ENCODE measurements around the gene USP49.

Gene USP49

DNA sequence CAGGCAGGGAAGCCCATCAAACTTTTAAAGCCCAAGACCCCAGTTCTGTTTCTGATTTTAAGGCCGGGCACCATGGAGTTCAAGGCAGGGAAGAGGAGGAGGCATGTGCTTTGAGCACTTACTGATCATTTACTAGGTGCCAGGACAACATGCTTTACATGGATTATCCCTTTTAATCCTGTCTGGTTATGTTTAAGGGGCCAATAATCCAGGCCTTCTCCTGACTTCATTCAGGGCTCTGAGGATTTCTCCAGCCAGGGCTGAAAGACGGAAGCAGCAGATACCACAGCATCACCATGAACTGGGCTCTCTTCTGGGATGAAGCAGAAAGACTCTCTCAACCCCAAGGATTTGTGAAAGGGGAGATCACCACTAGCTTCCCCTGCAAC, 42.3 kb upstream of the USP49 start:
- Histone ChIP-seq H3K27ac (ENCODE audit: low read depth, low read length) (no peak overlapping the region), H3K4me3 (ENCODE audit: low read length) (no peak overlapping the region), H3K4me1 (ENCODE audit: control insufficient read depth, insufficient read depth, low read length) (peaks cover 19% of the 10 kb centered on the region)

DNA sequence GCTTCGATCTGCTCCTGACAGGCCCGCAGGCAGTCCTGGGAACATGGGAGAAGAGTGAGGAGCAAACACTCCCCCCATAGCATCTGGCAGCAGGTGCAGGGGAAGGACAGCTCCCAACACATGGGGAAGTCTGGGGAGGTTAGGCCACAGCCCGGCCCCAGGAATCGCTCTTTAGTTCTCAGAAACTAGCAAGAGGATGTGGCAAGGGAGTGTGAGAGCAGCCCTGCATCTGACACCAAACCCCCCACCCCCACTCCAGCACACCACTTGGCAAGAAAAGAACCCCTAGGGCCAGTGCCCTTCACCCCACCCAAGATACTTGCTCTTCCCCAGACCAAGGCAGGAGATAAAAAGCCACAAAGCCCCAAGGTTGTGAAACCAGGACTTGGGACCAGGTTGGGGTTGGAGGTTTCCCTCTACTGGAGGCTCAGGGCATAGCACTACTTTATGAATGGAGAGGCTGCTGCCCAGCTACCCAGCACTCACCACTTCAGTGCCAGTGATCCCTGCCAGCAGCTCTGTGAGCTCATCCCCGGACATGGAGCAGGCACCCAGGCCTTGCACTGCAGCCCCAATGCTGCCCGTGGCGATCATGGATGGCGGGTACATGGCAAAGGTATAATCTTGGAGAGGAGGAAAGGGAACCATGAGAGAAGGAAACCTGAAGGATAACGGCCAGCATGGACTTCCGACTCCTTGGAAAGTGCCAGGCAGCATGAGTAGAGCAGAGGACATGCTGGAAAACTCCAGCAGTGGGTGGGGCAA, 41.1 kb upstream of the USP49 start:
- peaks cover 19% of the 10 kb centered on the region for H3K4me1 ChIP-seq (ENCODE audit: control insufficient read depth, insufficient read depth, low read length)
- no peak overlapping the region for H3K9ac ChIP-seq (ENCODE audit: low read length)

More for the DNA sequence above, 42.3 kb upstream of the USP49 start:
- no peak overlapping the region for H3K9ac ChIP-seq (ENCODE audit: low read length)
- peaks cover 13% of the 10 kb centered on the region for H3K36me3 ChIP-seq (ENCODE audit: control insufficient read depth, insufficient read depth, low read length)
- no peaks in the 10 kb centered on the region for H3K27me3 ChIP-seq (ENCODE audit: control insufficient read depth, insufficient read depth, low read length)

DNA sequence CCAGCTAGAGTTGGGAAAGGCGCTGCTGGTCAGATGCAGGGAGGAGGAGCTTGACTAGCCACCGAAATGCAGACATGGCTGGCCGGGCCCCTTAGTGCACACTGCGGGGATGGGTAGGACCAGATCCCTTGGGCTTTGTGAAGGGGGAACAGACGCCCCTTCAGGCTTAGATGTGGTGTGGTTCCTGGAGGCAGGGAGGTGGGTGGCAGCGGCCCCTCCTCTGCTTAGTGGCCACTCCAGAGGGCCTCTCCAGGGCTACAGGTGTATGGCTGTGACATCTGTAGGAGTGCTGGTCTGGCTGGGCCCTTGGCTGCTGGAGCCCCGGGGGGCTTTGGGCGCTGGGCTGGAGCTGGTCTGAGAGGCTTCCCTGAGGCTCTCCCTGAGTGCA, 40.5 kb upstream of the USP49 start:
- Histone ChIP-seq H3K9ac (ENCODE audit: low read length) (no peak overlapping the region), H3K4me3 (ENCODE audit: low read length) (no peak overlapping the region), H3K4me1 (ENCODE audit: control insufficient read depth, insufficient read depth, low read length) (peaks cover 19% of the 10 kb centered on the region), H3K36me3 (ENCODE audit: control insufficient read depth, insufficient read depth, low read length) (peaks cover 23% of the 10 kb centered on the region), H3K27me3 (ENCODE audit: control insufficient read depth, insufficient read depth, low read length) (no peaks in the 10 kb centered on the region), H3K27ac (ENCODE audit: low read depth, low read length) (no peak overlapping the region)

More for the DNA sequence above, 41.1 kb upstream of the USP49 start:
- Histone ChIP-seq H3K27me3 (ENCODE audit: control insufficient read depth, insufficient read depth, low read length) (no peaks in the 10 kb centered on the region), H3K36me3 (ENCODE audit: control insufficient read depth, insufficient read depth, low read length) (peaks cover 23% of the 10 kb centered on the region), H3K27ac (ENCODE audit: low read depth, low read length) (peak overlapping the region; percentile 50), H3K4me3 (ENCODE audit: low read length) (no peak overlapping the region)

DNA sequence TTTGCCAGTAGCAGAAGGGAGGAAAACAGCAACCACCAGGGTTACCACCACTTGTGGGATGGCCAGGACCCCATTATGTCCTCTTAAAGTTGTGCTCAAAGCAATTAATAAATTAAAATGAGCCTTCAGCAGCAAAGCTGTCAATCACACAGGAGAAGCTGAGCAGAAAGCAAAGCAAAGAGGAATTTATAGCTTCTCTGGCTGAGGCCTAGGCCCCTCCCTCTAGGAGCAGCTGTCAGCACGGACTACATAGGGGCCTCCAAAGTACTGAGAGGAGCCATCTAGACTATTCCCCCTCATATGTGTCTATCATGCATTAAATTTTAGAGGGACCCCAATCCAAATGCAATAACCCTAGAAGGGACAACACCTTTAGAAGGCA, 40.0 kb upstream of the USP49 start:
- Histone ChIP-seq H3K36me3 (ENCODE audit: control insufficient read depth, insufficient read depth, low read length) (peaks cover 28% of the 10 kb centered on the region), H3K27me3 (ENCODE audit: control insufficient read depth, insufficient read depth, low read length) (no peaks in the 10 kb centered on the region), H3K27ac (ENCODE audit: low read depth, low read length) (no peak overlapping the region), H3K9ac (ENCODE audit: low read length) (no peak overlapping the region), H3K4me1 (ENCODE audit: control insufficient read depth, insufficient read depth, low read length) (peaks cover 16% of the 10 kb centered on the region), H3K4me3 (ENCODE audit: low read length) (no peak overlapping the region)

DNA sequence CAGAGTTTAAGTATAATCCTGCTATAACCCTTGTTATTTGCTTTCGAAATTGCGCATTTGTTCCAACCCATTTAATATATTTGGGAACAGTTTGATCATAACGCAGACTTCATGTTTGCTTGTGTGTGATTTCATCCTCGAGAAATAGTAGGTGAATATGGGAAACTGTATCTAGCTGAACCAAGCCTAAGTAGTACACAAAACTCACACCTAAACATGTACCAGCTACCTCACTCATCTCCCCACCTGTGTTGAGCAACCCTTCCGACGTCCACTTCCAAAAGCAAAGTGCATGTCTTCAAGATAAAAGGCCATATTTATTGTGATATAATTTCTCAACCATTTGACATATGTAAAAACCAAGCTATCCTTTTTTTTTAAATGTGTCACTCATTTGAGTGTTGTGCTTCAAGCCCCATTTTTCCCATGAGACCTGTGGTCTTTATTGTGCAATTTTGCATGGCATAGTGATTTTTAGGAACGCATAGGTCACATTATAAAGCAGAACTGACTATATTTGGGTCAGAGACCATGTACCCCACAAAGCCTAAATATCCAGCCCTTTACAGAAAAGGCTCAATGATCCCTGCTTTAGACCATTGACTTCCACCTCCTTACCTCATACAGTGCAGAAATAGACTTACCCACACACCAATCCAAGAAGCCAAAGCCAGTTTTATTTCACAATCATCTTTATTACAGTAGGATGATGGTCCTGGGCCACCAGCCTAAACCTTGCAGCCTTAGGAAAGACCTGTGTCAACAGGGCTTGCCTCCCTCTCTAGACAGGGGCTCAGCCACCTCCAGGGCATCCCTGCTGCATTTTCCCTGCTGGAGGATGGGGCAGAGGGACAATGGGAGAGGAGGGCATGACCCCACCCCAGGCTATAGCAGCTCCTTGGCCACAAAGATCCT, 39.4 kb upstream of the USP49 start:
- Histone ChIP-seq H3K27me3 (ENCODE audit: control insufficient read depth, insufficient read depth, low read length) (no peaks in the 10 kb centered on the region), H3K4me3 (ENCODE audit: low read length) (no peak overlapping the region), H3K36me3 (ENCODE audit: control insufficient read depth, insufficient read depth, low read length) (peaks cover 35% of the 10 kb centered on the region), H3K9ac (ENCODE audit: low read length) (no peak overlapping the region), H3K4me1 (ENCODE audit: control insufficient read depth, insufficient read depth, low read length) (peaks cover 10% of the 10 kb centered on the region), H3K27ac (ENCODE audit: low read depth, low read length) (no peak overlapping the region)

DNA sequence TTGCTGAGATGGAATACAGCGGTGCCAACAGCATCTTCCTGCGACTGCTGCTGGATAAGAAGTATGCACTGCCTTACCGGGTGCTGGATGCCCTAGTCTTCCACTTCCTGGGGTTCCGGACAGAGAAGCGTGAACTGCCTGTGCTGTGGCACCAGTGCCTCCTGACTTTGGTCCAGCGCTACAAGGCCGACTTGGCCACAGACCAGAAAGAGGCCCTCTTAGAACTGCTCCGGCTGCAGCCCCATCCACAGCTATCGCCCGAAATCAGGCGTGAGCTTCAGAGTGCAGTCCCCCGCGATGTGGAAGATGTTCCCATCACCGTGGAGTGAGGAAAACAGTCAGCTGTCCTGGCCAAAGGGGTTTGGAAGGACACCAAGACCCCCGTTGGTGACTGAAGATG, 37.2 kb upstream of the USP49 start:
- H3K4me1 ChIP-seq (ENCODE audit: control insufficient read depth, insufficient read depth, low read length): peaks cover 4% of the 10 kb centered on the region
- H3K4me3 ChIP-seq (ENCODE audit: low read length): no peak overlapping the region
- H3K36me3 ChIP-seq (ENCODE audit: control insufficient read depth, insufficient read depth, low read length): peaks cover 44% of the 10 kb centered on the region
- no peak overlapping the region for H3K9ac ChIP-seq (ENCODE audit: low read length)
- H3K27ac ChIP-seq (ENCODE audit: low read depth, low read length): no peak overlapping the region
- no peaks in the 10 kb centered on the region for H3K27me3 ChIP-seq (ENCODE audit: control insufficient read depth, insufficient read depth, low read length)

DNA sequence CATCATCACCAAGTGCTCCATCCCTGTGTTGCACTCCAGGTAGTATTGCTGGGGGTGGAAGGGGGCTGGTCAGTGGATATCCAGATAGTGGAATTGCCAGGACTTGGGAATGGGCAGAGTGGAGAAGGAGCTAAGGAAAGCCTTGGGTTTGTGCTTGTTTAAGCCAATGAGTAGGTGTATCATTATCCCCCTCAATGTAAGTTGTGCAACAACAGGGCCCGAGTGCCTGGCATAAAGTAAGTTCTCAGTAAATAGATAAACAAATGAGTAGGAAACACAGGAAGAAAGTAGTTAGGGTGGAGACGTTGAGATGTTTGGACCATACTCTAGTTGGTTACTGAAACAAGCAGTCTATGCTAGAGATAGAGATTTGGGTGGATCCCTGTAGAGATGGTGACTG, 36.6 kb upstream of the USP49 start:
- no peak overlapping the region for H3K4me3 ChIP-seq (ENCODE audit: low read length)
- peaks cover 46% of the 10 kb centered on the region for H3K36me3 ChIP-seq (ENCODE audit: control insufficient read depth, insufficient read depth, low read length)
- no peak overlapping the region for H3K9ac ChIP-seq (ENCODE audit: low read length)
- no peaks in the 10 kb centered on the region for H3K27me3 ChIP-seq (ENCODE audit: control insufficient read depth, insufficient read depth, low read length)
- H3K27ac ChIP-seq (ENCODE audit: low read depth, low read length): no peak overlapping the region
- peaks cover 4% of the 10 kb centered on the region for H3K4me1 ChIP-seq (ENCODE audit: control insufficient read depth, insufficient read depth, low read length)

DNA sequence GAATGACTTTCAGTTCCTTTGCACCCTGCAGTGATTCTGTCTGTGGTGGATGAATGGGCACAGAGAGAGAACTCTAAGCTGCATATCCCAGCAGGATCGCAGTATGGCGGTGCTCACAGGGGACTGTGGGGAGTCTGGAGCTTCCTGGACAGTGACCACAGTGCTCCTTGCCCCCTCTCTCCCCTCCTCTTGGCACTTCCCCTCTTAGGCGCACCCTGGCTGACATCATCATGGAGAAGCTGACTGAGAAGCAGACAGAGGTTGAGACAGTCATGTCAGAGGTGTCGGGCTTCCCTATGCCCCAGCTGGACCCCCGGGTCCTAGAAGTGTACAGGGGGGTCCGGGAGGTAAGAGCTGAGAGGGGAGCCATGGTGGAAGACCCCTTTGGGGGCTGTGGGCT, 34.7 kb upstream of the USP49 start:
- no peak overlapping the region for H3K27ac ChIP-seq (ENCODE audit: low read depth, low read length)
- no peak overlapping the region for H3K9ac ChIP-seq (ENCODE audit: low read length)
- H3K4me3 ChIP-seq (ENCODE audit: low read length): no peak overlapping the region
- H3K27me3 ChIP-seq (ENCODE audit: control insufficient read depth, insufficient read depth, low read length): no peaks in the 10 kb centered on the region
- H3K36me3 ChIP-seq (ENCODE audit: control insufficient read depth, insufficient read depth, low read length): peaks cover 43% of the 10 kb centered on the region
- H3K4me1 ChIP-seq (ENCODE audit: control insufficient read depth, insufficient read depth, low read length): no peaks in the 10 kb centered on the region

DNA sequence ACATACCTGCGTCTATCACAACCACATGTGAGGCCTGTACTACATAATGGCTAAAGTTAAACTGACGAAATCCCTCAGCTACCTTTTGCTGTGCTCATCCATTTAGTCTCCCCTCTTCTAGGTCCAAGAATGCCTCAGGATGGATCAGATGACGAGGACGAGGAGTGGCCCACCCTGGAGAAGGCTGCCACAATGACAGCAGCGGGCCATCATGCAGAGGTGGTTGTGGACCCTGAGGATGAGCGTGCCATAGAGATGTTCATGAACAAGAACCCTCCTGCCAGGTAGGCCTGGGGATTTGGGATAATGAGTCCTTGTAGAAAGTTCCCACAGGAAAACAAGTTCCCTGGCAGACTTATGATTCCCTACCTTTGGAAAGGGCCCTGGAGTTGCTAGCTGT, 32.1 kb upstream of the USP49 start:
- H3K36me3 ChIP-seq (ENCODE audit: control insufficient read depth, insufficient read depth, low read length): peaks cover 31% of the 10 kb centered on the region
- H3K27ac ChIP-seq (ENCODE audit: low read depth, low read length): no peak overlapping the region
- H3K4me3 ChIP-seq (ENCODE audit: low read length): no peak overlapping the region
- no peaks in the 10 kb centered on the region for H3K4me1 ChIP-seq (ENCODE audit: control insufficient read depth, insufficient read depth, low read length)
- H3K9ac ChIP-seq (ENCODE audit: low read length): no peak overlapping the region
- H3K27me3 ChIP-seq (ENCODE audit: control insufficient read depth, insufficient read depth, low read length): no peaks in the 10 kb centered on the region

DNA sequence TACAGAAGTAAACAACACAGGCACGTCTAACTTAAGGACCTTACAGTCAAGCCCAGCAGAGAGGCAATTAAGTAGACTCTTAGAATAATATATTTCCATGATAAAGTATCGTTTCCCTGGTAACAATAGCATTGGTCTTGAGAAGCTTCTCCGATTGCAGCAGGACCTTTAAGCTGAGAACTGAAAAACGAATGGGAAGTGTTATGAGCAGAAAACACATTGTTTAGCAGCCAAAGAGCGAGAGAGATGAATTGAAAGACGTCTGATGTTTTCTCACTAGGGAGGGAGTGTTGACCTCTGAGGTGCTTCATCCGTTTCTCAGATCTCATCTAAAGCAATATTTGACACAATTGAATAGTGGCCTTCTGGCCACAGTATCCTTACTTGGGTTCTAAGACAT, 27.0 kb upstream of the USP49 start:
- no peak overlapping the region for H3K27ac ChIP-seq (ENCODE audit: low read depth, low read length)
- no peaks in the 10 kb centered on the region for H3K27me3 ChIP-seq (ENCODE audit: control insufficient read depth, insufficient read depth, low read length)
- no peak overlapping the region for H3K9ac ChIP-seq (ENCODE audit: low read length)
- peak overlapping the region; percentile 96 for H3K4me3 ChIP-seq (ENCODE audit: low read length)
- peaks cover under 1% of the 10 kb centered on the region for H3K36me3 ChIP-seq (ENCODE audit: control insufficient read depth, insufficient read depth, low read length)
- H3K4me1 ChIP-seq (ENCODE audit: control insufficient read depth, insufficient read depth, low read length): peaks cover 8% of the 10 kb centered on the region

DNA sequence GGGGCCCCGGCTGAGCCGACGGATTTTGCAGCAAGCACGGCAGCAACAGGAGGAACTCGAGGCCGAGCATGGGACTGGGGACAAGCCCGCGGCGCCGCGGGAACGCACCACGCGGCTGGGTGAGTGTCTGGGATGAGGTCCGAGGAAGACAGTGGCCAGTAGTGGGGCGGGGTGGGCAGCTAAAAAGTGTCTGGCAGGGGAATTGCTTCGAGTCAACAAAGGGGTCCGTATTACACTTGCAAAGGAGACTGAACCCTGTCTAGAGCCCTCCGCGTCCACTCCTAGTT, 26.5 kb upstream of the USP49 start:
- Histone ChIP-seq H3K27me3 (ENCODE audit: control insufficient read depth, insufficient read depth, low read length) (no peaks in the 10 kb centered on the region), H3K4me3 (ENCODE audit: low read length) (peak overlapping the region; percentile 96), H3K36me3 (ENCODE audit: control insufficient read depth, insufficient read depth, low read length) (no peaks in the 10 kb centered on the region), H3K9ac (ENCODE audit: low read length) (peak overlapping the region; percentile 64), H3K27ac (ENCODE audit: low read depth, low read length) (peak overlapping the region; percentile 100), H3K4me1 (ENCODE audit: control insufficient read depth, insufficient read depth, low read length) (peaks cover 8% of the 10 kb centered on the region)

DNA sequence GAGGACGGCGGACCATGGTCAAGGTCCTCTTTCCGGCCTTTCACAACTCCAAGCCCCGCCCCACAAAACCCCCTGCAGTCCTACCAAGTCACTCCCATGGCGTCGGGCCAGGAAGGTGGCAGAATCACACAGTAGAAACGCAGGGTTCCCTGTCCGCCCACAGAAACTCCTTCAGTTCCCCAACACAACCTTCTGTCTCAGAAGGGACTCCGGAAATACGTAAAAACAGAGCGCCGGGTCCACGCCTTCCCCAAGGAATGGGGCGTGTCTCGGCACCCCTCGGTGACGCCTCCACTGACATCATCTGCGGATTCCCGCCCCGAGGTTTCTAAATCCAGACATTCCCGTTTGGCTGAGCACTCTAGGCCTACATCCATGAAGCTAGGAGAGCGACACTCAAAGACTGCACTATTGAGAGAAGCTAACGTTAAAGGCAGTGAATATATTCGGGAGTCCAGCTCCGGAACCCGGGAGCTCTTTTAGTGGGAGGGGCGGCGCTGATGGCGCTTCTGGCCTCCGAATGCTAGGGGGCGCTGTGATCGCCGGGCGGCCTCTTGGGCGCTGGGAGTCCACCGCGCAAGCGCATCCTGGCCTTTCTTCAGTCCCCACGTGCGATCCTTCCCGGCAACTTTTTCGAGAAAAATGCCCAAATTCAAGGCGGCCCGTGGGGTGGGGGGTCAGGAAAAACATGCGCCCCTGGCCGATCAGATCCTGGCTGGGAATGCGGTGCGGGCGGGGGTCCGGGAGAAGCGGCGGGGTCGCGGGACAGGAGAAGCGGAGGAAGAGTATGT, 25.9 kb upstream of the USP49 start, which contains the start of the genes BYSL and MED20:
Gene BYSL, plus strand, starts transcription at position 579 of the 791 bp plus-strand sequence. Its CDS starts 64 bp downstream, at position 643.
Gene MED20, minus strand, starts transcription at position 219 of the 791 bp plus-strand sequence. Its CDS starts 121 bp downstream, at position 98.
- H3K36me3 ChIP-seq (ENCODE audit: control insufficient read depth, insufficient read depth, low read length): no peaks in the 10 kb centered on the region

More for the DNA sequence above, 25.9 kb upstream of the USP49 start, which contains the start of the genes BYSL and MED20:
- Histone ChIP-seq H3K27ac (ENCODE audit: low read depth, low read length) (peak within 1 kb of the TSS; percentile 100), H3K9ac (ENCODE audit: low read length) (peak within 1 kb of the TSS; percentile 93), H3K27me3 (ENCODE audit: control insufficient read depth, insufficient read depth, low read length) (no peaks in the 10 kb centered on the region), H3K4me1 (ENCODE audit: control insufficient read depth, insufficient read depth, low read length) (peaks cover 8% of the 10 kb centered on the region), H3K4me3 (ENCODE audit: low read length) (peak within 1 kb of the TSS; percentile 96)
